Tibial nerve (tissue), 4 donors: ENCODE results near the gene AQP1. TPM values are rescaled to one million over a fixed set of nuclear protein-coding genes. Genes with fewer than 3 reads are reported as not detected.

Experiments
- DNase-seq, 2 donors: peaks; one replicate each; pipeline ENCODE4 v3.0.0-alpha.2; 2019; ENCODE audit warnings: low spot score in 2 of 2
- H3K27ac ChIP-seq, 4 donors: fragments of 200-600 bp; sonication (generic) in 3 of 4; one replicate each; pipeline ENCODE4 v1.5.1; 2017 to 2019; ENCODE audit warnings: mild to moderate bottlenecking in 1 of 4
- H3K27me3 ChIP-seq, 2 donors: fragments of 200-600 bp; sonication (generic) in 1 of 2; one replicate each; pipeline versions ENCODE4 v1.5.1 to v1.6.0; 2017 to 2019
- H3K36me3 ChIP-seq, 3 donors: fragments of 200-600 bp; sonication (generic); one replicate each; pipeline ENCODE4 v1.5.1; 2018 to 2019
- H3K4me1 ChIP-seq, 4 donors: fragments of 200-600 bp; sonication (generic) in 3 of 4; one replicate each; pipeline ENCODE4 v1.5.1; 2017 to 2019
- H3K4me3 ChIP-seq, 4 donors: fragments of 200-600 bp; sonication (generic) in 3 of 4; one replicate each; pipeline ENCODE4 v1.5.1; 2017 to 2019; ENCODE audit warnings: mild to moderate bottlenecking in 1 of 4, moderate library complexity in 1 of 4
- H3K9me3 ChIP-seq, 4 donors: fragments of 200-600 bp; sonication (generic) in 3 of 4; one replicate each; pipeline ENCODE4 v1.5.1; 2017 to 2019
- EP300 ChIP-seq, 2 donors: sonication (generic); formaldehyde crosslinking; IDR thresholded peaks; one replicate each; pipeline ENCODE4 v1.6.1; 2017; ENCODE audit warnings: antibody characterized with exemption in 2 of 2, mild to moderate bottlenecking in 1 of 2
- POLR2A ChIP-seq, 2 donors: fragments of 450-650 bp; IDR thresholded peaks; one replicate each; pipeline ENCODE4 v1.6.1; 2017; ENCODE audit warnings: antibody characterized with exemption in 2 of 2, mild to moderate bottlenecking in 2 of 2, moderate library complexity in 2 of 2
- WGBS, 2 donors: methylation state at CpG; one replicate each; pipeline ENCODE4 v1.1.5; 2018; 5-methylcytosine and 5-hydroxymethylcytosine counted together
- total RNA-seq, 4 donors: library from RNA; depleted of rRNA; stranded (reverse); fragments of >200 nt; gene quantifications; one replicate each; pipeline ENCODE4 v1.1.0, GENCODE V29; 2016
- TF ChIP-seq, protein P1 (sequence below), 5 experiments: fragments of 200-600 bp in 3 of 5; fragments of 450-650 bp in 2 of 5; sonication (generic) in 3 of 5; IDR thresholded peaks; one replicate each; pipeline ENCODE4 v1.5.1; 2016 to 2019; ENCODE audit warnings: antibody characterized with exemption in 5 of 5, mild to moderate bottlenecking in 3 of 5, moderate library complexity in 2 of 5

Gene AQP1
- total RNA-seq, 4 donors from 2014 or later: 352 to 818 (median 624) TPM

DNA sequence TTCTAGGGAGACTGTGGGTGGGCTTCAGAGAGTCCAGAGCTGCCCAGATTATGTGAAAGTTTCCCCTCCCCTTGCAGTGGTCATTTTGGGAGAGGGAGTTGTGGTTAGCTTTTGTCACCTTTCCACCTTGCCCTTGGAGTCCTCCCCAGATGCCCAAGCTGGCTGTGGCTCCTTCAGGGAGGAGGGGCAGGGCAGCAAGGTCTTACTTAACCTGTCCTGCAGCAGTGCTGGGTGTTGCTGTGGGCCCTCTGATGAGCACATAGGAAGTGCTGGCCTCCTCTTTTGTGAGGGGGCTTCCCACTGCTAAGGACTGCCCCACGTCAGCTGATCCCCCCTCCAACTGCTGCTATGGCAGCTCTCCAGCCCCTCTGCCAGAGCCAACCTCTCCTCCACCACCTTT lies 17.6 kb upstream of the AQP1 start:
- Histone ChIP-seq H3K27me3 (no peaks in the 10 kb centered on the region), H3K36me3 (peaks cover 0 to 6% (median 0%) of the 10 kb centered on the region in 3 donors), H3K4me1 (peaks cover 0 to 68% (median 26%) of the 10 kb centered on the region in 4 donors), H3K9me3 (no peaks in the 10 kb centered on the region), H3K27ac (peak overlapping the region in 3 of 4 donors; percentile 10 to 79 (median 63)), H3K4me3 (no peak overlapping the region)
- no peak for DNase-seq
- TF ChIP-seq POLR2A (IDR thresholded peaks at IDR 0.05) (no peak), EP300 (IDR thresholded peaks at IDR 0.05) (no peak)
- TF ChIP-seq, protein P1, sequence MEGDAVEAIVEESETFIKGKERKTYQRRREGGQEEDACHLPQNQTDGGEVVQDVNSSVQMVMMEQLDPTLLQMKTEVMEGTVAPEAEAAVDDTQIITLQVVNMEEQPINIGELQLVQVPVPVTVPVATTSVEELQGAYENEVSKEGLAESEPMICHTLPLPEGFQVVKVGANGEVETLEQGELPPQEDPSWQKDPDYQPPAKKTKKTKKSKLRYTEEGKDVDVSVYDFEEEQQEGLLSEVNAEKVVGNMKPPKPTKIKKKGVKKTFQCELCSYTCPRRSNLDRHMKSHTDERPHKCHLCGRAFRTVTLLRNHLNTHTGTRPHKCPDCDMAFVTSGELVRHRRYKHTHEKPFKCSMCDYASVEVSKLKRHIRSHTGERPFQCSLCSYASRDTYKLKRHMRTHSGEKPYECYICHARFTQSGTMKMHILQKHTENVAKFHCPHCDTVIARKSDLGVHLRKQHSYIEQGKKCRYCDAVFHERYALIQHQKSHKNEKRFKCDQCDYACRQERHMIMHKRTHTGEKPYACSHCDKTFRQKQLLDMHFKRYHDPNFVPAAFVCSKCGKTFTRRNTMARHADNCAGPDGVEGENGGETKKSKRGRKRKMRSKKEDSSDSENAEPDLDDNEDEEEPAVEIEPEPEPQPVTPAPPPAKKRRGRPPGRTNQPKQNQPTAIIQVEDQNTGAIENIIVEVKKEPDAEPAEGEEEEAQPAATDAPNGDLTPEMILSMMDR (IDR thresholded peaks at IDR 0.05): no peak
- 57 to 92% methylated on average over 1 of the region's 1 CpG for WGBS, 2 donors

DNA sequence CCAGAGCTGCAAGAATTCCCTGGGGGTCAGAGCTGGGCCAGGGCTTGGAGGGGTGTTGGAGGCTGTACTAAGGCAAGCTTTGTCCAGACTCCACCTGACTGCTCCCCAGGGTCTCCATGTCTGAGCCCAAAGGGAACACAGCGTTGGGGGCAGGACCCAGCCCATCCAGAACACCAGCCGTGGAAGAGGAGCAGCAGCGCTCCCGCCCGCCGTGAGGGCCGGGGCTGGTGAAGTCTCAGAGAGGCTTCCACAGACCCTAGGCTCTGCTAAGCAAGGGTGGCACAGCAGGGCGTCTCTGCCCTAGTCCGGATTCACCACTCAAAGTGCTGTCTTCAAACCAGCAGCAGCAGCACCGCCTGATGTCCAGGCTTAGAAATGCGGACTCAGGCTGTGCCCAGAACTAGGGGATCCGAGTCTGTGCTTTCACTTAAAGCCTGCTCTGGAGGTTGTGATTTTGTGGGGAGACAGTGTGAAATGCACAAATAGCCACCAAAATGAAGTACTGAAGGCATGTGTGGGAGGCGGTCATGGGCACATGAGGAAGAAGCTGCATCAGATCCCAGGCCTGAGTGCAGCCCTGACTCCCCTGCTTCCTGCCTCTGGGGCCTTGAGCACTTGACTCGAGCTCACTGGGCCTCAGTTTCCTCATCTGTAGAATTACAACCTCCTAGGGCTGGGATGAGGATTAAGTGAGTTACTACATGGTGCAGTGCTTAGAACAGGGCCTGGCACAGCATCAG lies 16.6 kb upstream of the AQP1 start:
- Histone ChIP-seq H3K9me3 (no peaks in the 10 kb centered on the region), H3K27me3 (no peaks in the 10 kb centered on the region), H3K27ac (peak overlapping the region in 2 of 4 donors; percentile 63 to 79), H3K4me1 (peaks cover 0 to 73% (median 25%) of the 10 kb centered on the region in 4 donors), H3K36me3 (peaks cover 0 to 6% (median 0%) of the 10 kb centered on the region in 3 donors), H3K4me3 (no peak overlapping the region)
- DNase-seq: no peak
- 83 to 90% methylated on average over 9 to 12 of the region's 14 CpGs for WGBS, 2 donors
- TF ChIP-seq EP300 (IDR thresholded peaks at IDR 0.05) (no peak), POLR2A (IDR thresholded peaks at IDR 0.05) (no peak)
- TF ChIP-seq, protein P1 (IDR thresholded peaks at IDR 0.05): no peak

DNA sequence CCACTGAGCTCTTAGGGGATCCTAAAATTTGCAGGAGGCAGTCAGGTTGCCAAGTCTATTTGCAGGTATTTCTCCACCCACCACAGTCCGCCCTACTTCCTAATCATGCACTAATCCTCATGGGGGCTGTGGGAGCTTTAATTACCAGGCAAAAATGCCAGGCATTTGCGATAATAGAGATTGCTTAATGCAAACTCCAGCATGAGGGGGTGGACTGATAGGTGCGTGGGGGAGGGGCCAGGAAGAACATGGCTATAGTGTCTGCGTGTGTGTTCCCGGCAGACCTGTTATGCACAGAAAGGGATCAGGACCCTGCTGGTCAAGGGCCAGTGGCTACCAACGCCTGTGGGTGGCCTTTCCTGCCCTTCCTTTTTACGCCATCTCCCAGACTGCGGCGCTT lies 15.6 kb upstream of the AQP1 start:
- TF ChIP-seq EP300 (IDR thresholded peaks at IDR 0.05) (no peak), POLR2A (IDR thresholded peaks at IDR 0.05) (no peak)
- TF ChIP-seq, protein P1 (IDR thresholded peaks at IDR 0.05): no peak
- no peak overlapping the region for H3K4me3 ChIP-seq
- peaks cover 0 to 6% (median 0%) of the 10 kb centered on the region in 3 donors for H3K36me3 ChIP-seq
- DNase-seq: no peak
- H3K9me3 ChIP-seq: no peaks in the 10 kb centered on the region
- 72 to 75% methylated on average over 7 to 9 of the region's 9 CpGs for WGBS, 2 donors
- H3K27ac ChIP-seq: peak overlapping the region in 1 of 4 donors; percentile 57
- H3K4me1 ChIP-seq: peaks cover 0 to 79% (median 25%) of the 10 kb centered on the region in 4 donors
- H3K27me3 ChIP-seq: no peaks in the 10 kb centered on the region

DNA sequence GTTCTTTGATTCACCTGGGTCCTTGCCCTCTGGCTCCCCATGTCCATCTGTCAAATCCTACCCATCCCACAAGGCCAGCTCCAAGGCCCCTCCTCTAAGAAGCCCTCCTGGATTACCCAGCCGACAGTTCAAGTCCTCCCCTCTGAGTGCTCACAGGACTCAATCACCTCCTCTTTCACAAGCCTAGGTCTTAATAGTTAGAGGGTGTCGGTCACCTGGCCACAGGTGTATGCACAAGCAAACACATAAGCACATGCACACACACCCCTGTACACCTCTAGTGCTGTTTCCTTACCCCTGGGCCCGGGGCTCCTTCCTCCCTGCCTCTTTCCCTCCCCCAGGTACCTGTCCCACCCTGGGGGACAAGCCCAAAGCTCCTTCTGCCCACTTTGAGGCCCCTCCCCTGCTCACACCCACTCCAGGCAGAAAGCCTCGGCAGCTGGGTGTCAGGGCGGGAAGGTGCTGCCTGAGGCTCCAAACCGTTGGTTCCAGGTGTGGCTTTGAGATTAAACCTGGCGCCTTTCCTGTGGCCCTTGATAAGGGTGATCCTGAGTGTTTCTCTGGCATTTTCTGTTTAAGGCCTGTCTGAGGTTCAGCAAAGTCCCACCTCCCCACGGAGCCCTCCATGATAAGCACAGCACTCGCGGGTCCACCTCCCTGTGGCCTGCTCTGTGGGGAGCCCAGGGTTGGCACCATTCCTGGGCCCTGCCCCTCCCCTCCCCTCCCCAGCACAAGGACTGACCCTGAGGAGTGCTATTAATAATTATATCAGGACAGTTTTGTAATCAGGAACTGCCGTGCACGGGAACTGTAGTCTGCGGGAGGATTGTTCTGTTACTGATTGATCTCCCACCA lies 14.6 kb upstream of the AQP1 start:
- TF ChIP-seq POLR2A (IDR thresholded peaks at IDR 0.05) (no peak), EP300 (IDR thresholded peaks at IDR 0.05) (no peak)
- TF ChIP-seq, protein P1 (IDR thresholded peaks at IDR 0.05): no peak
- H3K27ac ChIP-seq: peak overlapping the region in 1 of 4 donors; percentile 57
- H3K36me3 ChIP-seq: peaks cover 0 to 4% (median 0%) of the 10 kb centered on the region in 3 donors
- no peak for DNase-seq
- H3K4me1 ChIP-seq: peaks cover 0 to 79% (median 25%) of the 10 kb centered on the region in 4 donors
- H3K4me3 ChIP-seq: no peak overlapping the region
- H3K27me3 ChIP-seq: no peaks in the 10 kb centered on the region
- WGBS, 2 donors: 61 to 76% methylated on average over 11 to 13 of the region's 13 CpGs
- H3K9me3 ChIP-seq: no peaks in the 10 kb centered on the region
